ENCODE results near the gene CTAGE9. TPM values are rescaled to one million over a fixed set of nuclear protein-coding genes. Genes with fewer than 3 reads are reported as not detected.
"Not testable (repeated sequence)": the region's sequence is repeated elsewhere in the genome, so short reads cannot be mapped to it uniquely, and the experiment has no call there.

CTAGE9 gene
- total RNA-seq = not detected

- H3K36me3 ChIP-seq (ENCODE audit: control insufficient read depth in 3 of 3, insufficient read depth in 3 of 3, low read length in 3 of 3); H3K4me1 ChIP-seq (ENCODE audit: control insufficient read depth in 3 of 3, insufficient read depth in 3 of 3, low read length in 3 of 3); H3K27ac ChIP-seq (ENCODE audit: low read depth, low read length); H3K27me3 ChIP-seq (ENCODE audit: control insufficient read depth in 3 of 3, insufficient read depth in 3 of 3, low read length in 3 of 3); H3K4me3 ChIP-seq (ENCODE audit: low read length in 3 of 3); H3K9me3 ChIP-seq (ENCODE audit: control insufficient read depth in 3 of 3, low read length in 3 of 3); H3K9ac ChIP-seq (ENCODE audit: low read depth in 1 of 3, low read length in 3 of 3): not testable (repeated sequence)
Observed at GRCh38 chr6:131710917-131711316, at the start of gene CTAGE9. CTAGE9 (minus strand) TSS chr6:131711017; CDS start chr6:131711017, 0 bp downstream.

GRCh38 chr6:131758920-131759319 is 48.1 kb upstream of the CTAGE9 start:
- Histone ChIP-seq H3K4me1 (ENCODE audit: control insufficient read depth in 3 of 3, insufficient read depth in 3 of 3, low read length in 3 of 3) (no peaks in the 10 kb centered on the region), H3K4me3 (ENCODE audit: low read length in 3 of 3) (no peak overlapping the region), H3K36me3 (ENCODE audit: control insufficient read depth in 3 of 3, insufficient read depth in 3 of 3, low read length in 3 of 3) (no peaks in the 10 kb centered on the region), H3K9ac (ENCODE audit: low read depth in 1 of 3, low read length in 3 of 3) (no peak overlapping the region), H3K27me3 (ENCODE audit: control insufficient read depth in 3 of 3, insufficient read depth in 3 of 3, low read length in 3 of 3) (no peaks in the 10 kb centered on the region), H3K27ac (ENCODE audit: low read depth, low read length) (no peak overlapping the region), H3K9me3 (ENCODE audit: control insufficient read depth in 3 of 3, low read length in 3 of 3) (no peaks in the 10 kb centered on the region)

- Histone ChIP-seq H3K27me3 (ENCODE audit: control insufficient read depth in 3 of 3, insufficient read depth in 3 of 3, low read length in 3 of 3) (no peaks in the 10 kb centered on the region), H3K4me1 (ENCODE audit: control insufficient read depth in 3 of 3, insufficient read depth in 3 of 3, low read length in 3 of 3) (no peaks in the 10 kb centered on the region), H3K36me3 (ENCODE audit: control insufficient read depth in 3 of 3, insufficient read depth in 3 of 3, low read length in 3 of 3) (no peaks in the 10 kb centered on the region), H3K9me3 (ENCODE audit: control insufficient read depth in 3 of 3, low read length in 3 of 3) (no peaks in the 10 kb centered on the region), H3K9ac (ENCODE audit: low read depth in 1 of 3, low read length in 3 of 3) (no peak overlapping the region), H3K27ac (ENCODE audit: low read depth, low read length) (no peak overlapping the region), H3K4me3 (ENCODE audit: low read length in 3 of 3) (no peak overlapping the region)
Observed at GRCh38 chr6:131756039-131756438, 45.2 kb upstream of the CTAGE9 start.

GRCh38 chr6:131755597-131755996 is 44.8 kb upstream of the CTAGE9 start:
- Histone ChIP-seq H3K27ac (ENCODE audit: low read depth, low read length) (no peak overlapping the region), H3K9me3 (ENCODE audit: control insufficient read depth in 3 of 3, low read length in 3 of 3) (no peaks in the 10 kb centered on the region), H3K36me3 (ENCODE audit: control insufficient read depth in 3 of 3, insufficient read depth in 3 of 3, low read length in 3 of 3) (no peaks in the 10 kb centered on the region), H3K4me1 (ENCODE audit: control insufficient read depth in 3 of 3, insufficient read depth in 3 of 3, low read length in 3 of 3) (no peaks in the 10 kb centered on the region), H3K9ac (ENCODE audit: low read depth in 1 of 3, low read length in 3 of 3) (no peak overlapping the region), H3K4me3 (ENCODE audit: low read length in 3 of 3) (no peak overlapping the region), H3K27me3 (ENCODE audit: control insufficient read depth in 3 of 3, insufficient read depth in 3 of 3, low read length in 3 of 3) (no peaks in the 10 kb centered on the region)

GRCh38 chr6:131754715-131755567 is 44.1 kb upstream of the CTAGE9 start:
- no peak overlapping the region for H3K27ac ChIP-seq (ENCODE audit: low read depth, low read length)
- no peaks in the 10 kb centered on the region for H3K9me3 ChIP-seq (ENCODE audit: control insufficient read depth in 3 of 3, low read length in 3 of 3)
- no peak overlapping the region for H3K4me3 ChIP-seq (ENCODE audit: low read length in 3 of 3)
- H3K9ac ChIP-seq (ENCODE audit: low read depth in 1 of 3, low read length in 3 of 3) = no peak overlapping the region
- H3K4me1 ChIP-seq (ENCODE audit: control insufficient read depth in 3 of 3, insufficient read depth in 3 of 3, low read length in 3 of 3) = no peaks in the 10 kb centered on the region
- no peaks in the 10 kb centered on the region for H3K27me3 ChIP-seq (ENCODE audit: control insufficient read depth in 3 of 3, insufficient read depth in 3 of 3, low read length in 3 of 3)
- no peaks in the 10 kb centered on the region for H3K36me3 ChIP-seq (ENCODE audit: control insufficient read depth in 3 of 3, insufficient read depth in 3 of 3, low read length in 3 of 3)

GRCh38 chr6:131754088-131754487 is 43.3 kb upstream of the CTAGE9 start:
- H3K27ac ChIP-seq (ENCODE audit: low read depth, low read length) = no peak overlapping the region
- H3K9me3 ChIP-seq (ENCODE audit: control insufficient read depth in 3 of 3, low read length in 3 of 3) = no peaks in the 10 kb centered on the region
- H3K9ac ChIP-seq (ENCODE audit: low read depth in 1 of 3, low read length in 3 of 3) = no peak overlapping the region

GRCh38 chr6:131751012-131751715 is 40.3 kb upstream of the CTAGE9 start:
- H3K9me3 ChIP-seq (ENCODE audit: control insufficient read depth in 3 of 3, low read length in 3 of 3); H3K36me3 ChIP-seq (ENCODE audit: control insufficient read depth in 3 of 3, insufficient read depth in 3 of 3, low read length in 3 of 3); H3K27ac ChIP-seq (ENCODE audit: low read depth, low read length); H3K9ac ChIP-seq (ENCODE audit: low read depth in 1 of 3, low read length in 3 of 3); H3K4me1 ChIP-seq (ENCODE audit: control insufficient read depth in 3 of 3, insufficient read depth in 3 of 3, low read length in 3 of 3); H3K27me3 ChIP-seq (ENCODE audit: control insufficient read depth in 3 of 3, insufficient read depth in 3 of 3, low read length in 3 of 3); H3K4me3 ChIP-seq (ENCODE audit: low read length in 3 of 3): not testable (repeated sequence)

More at GRCh38 chr6:131754088-131754487, 43.3 kb upstream of the CTAGE9 start:
- H3K4me1 ChIP-seq (ENCODE audit: control insufficient read depth in 3 of 3, insufficient read depth in 3 of 3, low read length in 3 of 3) = no peaks in the 10 kb centered on the region
- H3K4me3 ChIP-seq (ENCODE audit: low read length in 3 of 3) = no peak overlapping the region
- H3K36me3 ChIP-seq (ENCODE audit: control insufficient read depth in 3 of 3, insufficient read depth in 3 of 3, low read length in 3 of 3) = no peaks in the 10 kb centered on the region
- no peaks in the 10 kb centered on the region for H3K27me3 ChIP-seq (ENCODE audit: control insufficient read depth in 3 of 3, insufficient read depth in 3 of 3, low read length in 3 of 3)

GRCh38 chr6:131749023-131749422 is 38.2 kb upstream of the CTAGE9 start:
- Histone ChIP-seq H3K9ac (ENCODE audit: low read depth in 1 of 3, low read length in 3 of 3) (no peak overlapping the region), H3K4me3 (ENCODE audit: low read length in 3 of 3) (no peak overlapping the region), H3K27me3 (ENCODE audit: control insufficient read depth in 3 of 3, insufficient read depth in 3 of 3, low read length in 3 of 3) (no peaks in the 10 kb centered on the region), H3K4me1 (ENCODE audit: control insufficient read depth in 3 of 3, insufficient read depth in 3 of 3, low read length in 3 of 3) (no peaks in the 10 kb centered on the region), H3K9me3 (ENCODE audit: control insufficient read depth in 3 of 3, low read length in 3 of 3) (no peaks in the 10 kb centered on the region), H3K27ac (ENCODE audit: low read depth, low read length) (no peak overlapping the region), H3K36me3 (ENCODE audit: control insufficient read depth in 3 of 3, insufficient read depth in 3 of 3, low read length in 3 of 3) (no peaks in the 10 kb centered on the region)

- Histone ChIP-seq H3K4me1 (ENCODE audit: control insufficient read depth in 3 of 3, insufficient read depth in 3 of 3, low read length in 3 of 3) (no peaks in the 10 kb centered on the region), H3K36me3 (ENCODE audit: control insufficient read depth in 3 of 3, insufficient read depth in 3 of 3, low read length in 3 of 3) (no peaks in the 10 kb centered on the region), H3K4me3 (ENCODE audit: low read length in 3 of 3) (no peak overlapping the region), H3K9me3 (ENCODE audit: control insufficient read depth in 3 of 3, low read length in 3 of 3) (no peaks in the 10 kb centered on the region), H3K27me3 (ENCODE audit: control insufficient read depth in 3 of 3, insufficient read depth in 3 of 3, low read length in 3 of 3) (no peaks in the 10 kb centered on the region), H3K9ac (ENCODE audit: low read depth in 1 of 3, low read length in 3 of 3) (no peak overlapping the region), H3K27ac (ENCODE audit: low read depth, low read length) (no peak overlapping the region)
Observed at GRCh38 chr6:131747821-131748353, 37.1 kb upstream of the CTAGE9 start.

GRCh38 chr6:131745476-131745875 is 34.7 kb upstream of the CTAGE9 start:
- H3K4me3 ChIP-seq (ENCODE audit: low read length in 3 of 3) = no peak overlapping the region
- no peaks in the 10 kb centered on the region for H3K36me3 ChIP-seq (ENCODE audit: control insufficient read depth in 3 of 3, insufficient read depth in 3 of 3, low read length in 3 of 3)
- no peaks in the 10 kb centered on the region for H3K4me1 ChIP-seq (ENCODE audit: control insufficient read depth in 3 of 3, insufficient read depth in 3 of 3, low read length in 3 of 3)
- no peak overlapping the region for H3K27ac ChIP-seq (ENCODE audit: low read depth, low read length)
- no peaks in the 10 kb centered on the region for H3K9me3 ChIP-seq (ENCODE audit: control insufficient read depth in 3 of 3, low read length in 3 of 3)
- no peak overlapping the region for H3K9ac ChIP-seq (ENCODE audit: low read depth in 1 of 3, low read length in 3 of 3)
- no peaks in the 10 kb centered on the region for H3K27me3 ChIP-seq (ENCODE audit: control insufficient read depth in 3 of 3, insufficient read depth in 3 of 3, low read length in 3 of 3)

Measured in skeletal muscle tissue (tissue), 4 donors.